H1 (cell line): ENCODE results near the gene ADAMTS20. TPM values are rescaled to one million over a fixed set of nuclear protein-coding genes. Genes with fewer than 3 reads are reported as not detected.

Experiments used
- CTCF ChIA-PET: fragments of 300-600 bp; sonication (Branson Sonifier 250); formaldehyde crosslinking; loops from one replicate; lab custom pipeline; 2021; ENCODE audit not compliant: partially characterized antibody; lab: Charles Lee
- POLR2A ChIA-PET: fragments of 300-600 bp; sonication (Branson Sonifier 250); formaldehyde crosslinking; loops from one replicate; lab custom pipeline; 2021; ENCODE audit warnings: inconsistent platforms; ENCODE audit not compliant: partially characterized antibody; lab: Charles Lee
- DNase-seq, 2 experiments: peaks; one replicate each; pipeline versions ENCODE4 v3.0.0 to v3.0.0-alpha.2; 2010 to 2022; ENCODE audit warnings: low spot score in 2 of 2, low read depth in 1 of 2, mixed read lengths in 1 of 2
- FAIRE-seq: peaks from 2 replicates; lab custom pipeline; 2011; peaks lifted over from hg19 to GRCh38; lab: Jason Lieb, UNC
- H2AFZ ChIP-seq: 2 replicates; pipeline ENCODE4 v1.8.1; 2012; ENCODE audit warnings: low read length, inconsistent platforms
- H2AK5ac ChIP-seq: 2 replicates; pipeline ENCODE4 v1.6.1; 2013; ENCODE audit warnings: low read depth, low read length
- H2BK120ac ChIP-seq: replicated peaks from 2 replicates; pipeline ENCODE3; 2013; ENCODE audit warnings: low read depth, low read length, inconsistent platforms
- H2BK12ac ChIP-seq: 2 replicates; pipeline ENCODE4 v1.6.1; 2013; ENCODE audit warnings: low read depth, low read length
- H2BK15ac ChIP-seq: 2 replicates; pipeline ENCODE4 v1.6.1; 2013; ENCODE audit warnings: low read length
- H2BK20ac ChIP-seq: 2 replicates; pipeline ENCODE4 v1.6.1; 2013; ENCODE audit warnings: low read length
- H2BK5ac ChIP-seq: 2 replicates; pipeline ENCODE4 v1.6.1; 2013; ENCODE audit warnings: low read depth, low read length
- H3K14ac ChIP-seq: 2 replicates; pipeline ENCODE4 v1.6.1; 2013; ENCODE audit warnings: inconsistent platforms; ENCODE audit not compliant: insufficient read length
- H3K18ac ChIP-seq: 2 replicates; pipeline ENCODE4 v1.6.1; 2013; ENCODE audit warnings: low read length; ENCODE audit errors: extremely low read depth
- H3K23ac ChIP-seq: 2 replicates; pipeline ENCODE4 v1.6.1; 2013; ENCODE audit warnings: inconsistent platforms; ENCODE audit not compliant: insufficient read length
- H3K23me2 ChIP-seq: 2 replicates; pipeline ENCODE4 v1.6.1; 2013; ENCODE audit warnings: low read depth, low read length
- H3K27ac ChIP-seq: 2 replicates; pipeline ENCODE4 v1.6.1; 2011; ENCODE audit warnings: low read depth, low read length, inconsistent platforms
- H3K27me3 ChIP-seq, 4 experiments: replicated peaks in 1 of 4; 1 replicate in 1 of 4; 2 replicates in 3 of 4; pipeline versions ENCODE4 v1.6.1 to v1.8.1; 2011 to 2013; ENCODE audit warnings: low read length in 3 of 4, mild to moderate bottlenecking in 3 of 4, inconsistent platforms in 2 of 4, mixed read lengths in 2 of 4, moderate library complexity in 1 of 4; ENCODE audit not compliant: control insufficient read depth in 3 of 4, insufficient read depth in 3 of 4; ENCODE audit errors: extremely low read depth in 1 of 4
- H3K36me3 ChIP-seq, 4 experiments: 2 replicates each; pipeline versions ENCODE4 v1.6.1 to v1.8.1; 2011 to 2013; ENCODE audit warnings: mild to moderate bottlenecking in 4 of 4, low read length in 3 of 4, moderate library complexity in 2 of 4, control low read depth in 1 of 4, inconsistent platforms in 1 of 4; ENCODE audit not compliant: insufficient read depth in 4 of 4, control insufficient read depth in 2 of 4
- H3K4ac ChIP-seq: replicated peaks from 2 replicates; pipeline ENCODE3; 2013; ENCODE audit warnings: low read length, low read depth, mixed read lengths, inconsistent platforms; ENCODE audit not compliant: insufficient read length
- H3K4me1 ChIP-seq, 4 experiments: replicated peaks in 1 of 4; 1 replicate in 1 of 4; 2 replicates in 3 of 4; pipeline versions ENCODE4 v1.6.1 to v1.8.1; 2011 to 2013; ENCODE audit warnings: low read length in 3 of 4, inconsistent platforms in 2 of 4, mixed read lengths in 1 of 4; ENCODE audit not compliant: insufficient read depth in 4 of 4, control insufficient read depth in 3 of 4
- H3K4me2 ChIP-seq, 2 experiments: 2 replicates each; pipeline versions ENCODE4 v1.6.1 to v1.8.1; 2011 to 2013; ENCODE audit warnings: low read depth in 2 of 2, low read length in 2 of 2, control low read depth in 1 of 2, inconsistent platforms in 1 of 2, mild to moderate bottlenecking in 1 of 2; ENCODE audit not compliant: insufficient read depth in 1 of 2
- H3K4me3 ChIP-seq, 4 experiments: fragments of 200-600, 300-600 bp in 1 of 4; sonication (generic), shearing (Covaris generic), sonication (Bioruptor Twin) in 1 of 4; 2 replicates each; pipeline versions ENCODE4 v1.5.1 to v1.8.1; 2011 to 2016; ENCODE audit warnings: low read length in 4 of 4, low read depth in 3 of 4, control low read depth in 2 of 4, inconsistent platforms in 2 of 4, mild to moderate bottlenecking in 2 of 4, mixed read lengths in 1 of 4, moderate library complexity in 1 of 4; ENCODE audit not compliant: insufficient read depth in 2 of 4; ENCODE audit errors: extremely low read depth in 1 of 4
- H3K56ac ChIP-seq: replicated peaks from 2 replicates; pipeline ENCODE3; 2013; ENCODE audit warnings: low read depth, mild to moderate bottlenecking, mixed read lengths, low read length, inconsistent platforms; ENCODE audit not compliant: insufficient read length
- H3K79me1 ChIP-seq: 2 replicates; pipeline ENCODE4 v1.6.1; 2013; ENCODE audit warnings: low read depth, low read length, control low read depth
- H3K79me2 ChIP-seq, 2 experiments: 2 replicates each; pipeline versions ENCODE4 v1.6.1 to v1.8.1; 2012 to 2013; ENCODE audit warnings: low read length in 2 of 2, mild to moderate bottlenecking in 2 of 2, inconsistent platforms in 1 of 2; ENCODE audit not compliant: insufficient read depth in 2 of 2, control insufficient read depth in 1 of 2
- H3K9ac ChIP-seq, 4 experiments: replicated peaks in 1 of 4; 1 replicate in 1 of 4; 2 replicates in 3 of 4; pipeline versions ENCODE4 v1.6.1 to v1.8.1; 2011 to 2013; ENCODE audit warnings: low read depth in 3 of 4, low read length in 3 of 4, control low read depth in 2 of 4, mild to moderate bottlenecking in 2 of 4, moderate library complexity in 2 of 4, inconsistent platforms in 1 of 4; ENCODE audit errors: extremely low read depth in 1 of 4
- H3K9me3 ChIP-seq, 2 experiments: 2 replicates each; pipeline versions ENCODE4 v1.6.1 to v1.8.1; 2012 to 2013; ENCODE audit warnings: mild to moderate bottlenecking in 2 of 2, moderate library complexity in 2 of 2, control low read depth in 1 of 2, inconsistent platforms in 1 of 2, low read depth in 1 of 2, low read length in 1 of 2, mixed read lengths in 1 of 2; ENCODE audit not compliant: insufficient read depth in 2 of 2
- H4K20me1 ChIP-seq, 2 experiments: replicated peaks in 1 of 2; 2 replicates each; pipeline versions ENCODE3 to v1.8.1; 2011 to 2013; ENCODE audit warnings: inconsistent platforms in 2 of 2, low read length in 2 of 2, mild to moderate bottlenecking in 1 of 2; ENCODE audit not compliant: insufficient read depth in 2 of 2, control insufficient read depth in 1 of 2
- H4K5ac ChIP-seq: 2 replicates; pipeline ENCODE4 v1.6.1; 2013; ENCODE audit warnings: low read length, low read depth, mixed read lengths, inconsistent platforms; ENCODE audit not compliant: insufficient read length
- H4K8ac ChIP-seq: 2 replicates; pipeline ENCODE4 v1.8.0; 2013; ENCODE audit warnings: mild to moderate bottlenecking, moderate library complexity, low read length, inconsistent platforms; ENCODE audit not compliant: insufficient read depth; ENCODE audit errors: extremely low read depth
- H4K91ac ChIP-seq: replicated peaks from 2 replicates; pipeline ENCODE3; 2013; ENCODE audit warnings: low read length, mixed read lengths, inconsistent platforms; ENCODE audit not compliant: insufficient read length
- E2F6 ChIP-seq: IDR thresholded peaks from 2 replicates; pipeline ENCODE4 v1.6.1; 2012; ENCODE audit warnings: inconsistent platforms
- EP300 ChIP-seq, 2 experiments: IDR thresholded peaks; 1 replicate in 1 of 2; 2 replicates in 1 of 2; pipeline ENCODE4 v1.6.1; 2011 to 2012; ENCODE audit warnings: low read depth in 2 of 2, low read length in 2 of 2, mild to moderate bottlenecking in 2 of 2, borderline replicate concordance in 1 of 2, inconsistent platforms in 1 of 2, moderate library complexity in 1 of 2
- GABPA ChIP-seq: IDR thresholded peaks from 2 replicates; pipeline ENCODE4 v1.6.1; 2011; ENCODE audit warnings: mild to moderate bottlenecking, low read length, moderate library complexity, borderline replicate concordance; ENCODE audit not compliant: insufficient read depth
- GTF2F1 ChIP-seq: IDR thresholded peaks from 2 replicates; pipeline ENCODE4 v1.6.1; 2012; ENCODE audit warnings: low read depth, low read length, improper control_type of control experiment, borderline replicate concordance
- JUN ChIP-seq: IDR thresholded peaks from 2 replicates; pipeline ENCODE4 v1.6.1; 2011; ENCODE audit warnings: low read depth, mild to moderate bottlenecking, improper control_type of control experiment, low read length
- KDM1A ChIP-seq: fragments of 200-600, 300-600 bp; sonication (generic); IDR thresholded peaks from 2 replicates; pipeline ENCODE4 v1.7.1; 2016; ENCODE audit warnings: mild to moderate bottlenecking, low read length, borderline replicate concordance
- KDM5A ChIP-seq: fragments of 200-600 bp; IDR thresholded peaks from 2 replicates; pipeline ENCODE4 v1.7.1; 2012; ENCODE audit warnings: mild to moderate bottlenecking, low read length, inconsistent platforms, mixed read lengths
- RBBP5 ChIP-seq: IDR thresholded peaks from 2 replicates; pipeline ENCODE4 v1.7.1; 2012; ENCODE audit warnings: low read depth, mild to moderate bottlenecking, inconsistent platforms, low read length, moderate library complexity, borderline replicate concordance
- RNF2 ChIP-seq: fragments of 200-900, 300-1000 bp; sonication (generic); IDR thresholded peaks from 2 replicates; pipeline ENCODE4 v1.7.1; 2016; ENCODE audit warnings: borderline replicate concordance, low read depth, mild to moderate bottlenecking, antibody characterized with exemption, low read length; ENCODE audit not compliant: poor library complexity, severe bottlenecking; ENCODE audit errors: missing control alignments
- WGBS, 2 experiments: shearing (Covaris generic) in 1 of 2; methylation state at CpG; one replicate each; pipeline versions ENCODE4 v1.1.6 to v1.1.7; 2013 to 2015; ENCODE audit warnings: low lambda C conversion rate in 2 of 2, mixed read lengths in 2 of 2, inconsistent platforms in 1 of 2, low coverage in 1 of 2, missing lambda C conversion rate in 1 of 2; ENCODE audit not compliant: insufficient replicate concordance in 2 of 2, insufficient coverage in 1 of 2, insufficient read length in 1 of 2; ENCODE audit errors: extremely low coverage in 1 of 2, missing lambda C conversion rate in 1 of 2; 5-methylcytosine and 5-hydroxymethylcytosine counted together
- polyA plus RNA-seq, 7 experiments: library from polyadenylated mRNA; depleted of rRNA in 3 of 7; stranded (reverse) in 5 of 7; unstranded in 2 of 7; fragments of >200 nt in 5 of 7; fragments of 200-250 nt in 2 of 7; gene quantifications; 1 replicate in 5 of 7; 2 replicates in 1 of 7; 4 replicates in 1 of 7; pipeline versions ENCODE4 v1.2.1 to v1.2.3, GENCODE V29; 2011 to 2013; ENCODE audit warnings: missing spikeins in 2 of 7, mixed read lengths in 2 of 7
- total RNA-seq: library from RNA; stranded (reverse); fragmentation: NEBNext Ultra II Directional; extraction: Animal tissue kit (Norgen Biotek cat#: 25700); gene quantifications from 2 replicates; pipeline ENCODE4 v1.2.1, GENCODE V29; 2021

The ADAMTS20 gene
- total and polyA plus RNA-seq, 2 of the 8 experiments (the other 6 are each of a cell fraction or from before 2014, with no cell fraction given): 2.9 to 5.1 TPM

- Histone ChIP-seq H3K79me1 (no peaks in the 10 kb centered on the region), H3K36me3 (no peaks in the 10 kb centered on the region), H3K18ac (no peak overlapping the region), H3K4ac (no peak overlapping the region), H3K9me3 (peaks cover 0 to under 1% of the 10 kb centered on the region in 2 experiments; a peak in 1 of 4 replicates), H2BK120ac (no peak overlapping the region), H2BK20ac (no peak overlapping the region), H3K56ac (no peak overlapping the region), H4K8ac (no peak overlapping the region), H3K27ac (no peak overlapping the region), H3K9ac (no peak overlapping the region), H2BK5ac (no peak overlapping the region), H2AK5ac (no peak overlapping the region), H3K4me3 (no peak overlapping the region), H4K20me1 (no peaks in the 10 kb centered on the region), H3K14ac (no peak overlapping the region), H3K27me3 (no peaks in the 10 kb centered on the region), H4K91ac (no peak overlapping the region), H3K23ac (no peak overlapping the region), H3K4me1 (no peaks in the 10 kb centered on the region), H4K5ac (no peak overlapping the region), H2BK12ac (no peak overlapping the region), H2AFZ (no peak overlapping the region), H2BK15ac (no peak overlapping the region), H3K4me2 (no peak overlapping the region), H3K79me2 (no peaks in the 10 kb centered on the region), H3K23me2 (no peaks in the 10 kb centered on the region)
- CTCF ChIA-PET: no interaction called here
- 77% methylated on average over 2 of the region's 2 CpGs; no CpG with 5 or more reads in 1 of the 2 experiments for WGBS, 2 experiments
- TF ChIP-seq GABPA (no peak), E2F6 (no peak), EP300 (IDR thresholded peaks at IDR 0.05; ENCODE audit: borderline replicate concordance in 1 of 2, low read depth in 2 of 2, low read length in 2 of 2) (no peak), GTF2F1 (no peak), JUN (no peak), RNF2 (no peak), KDM1A (no peak), KDM5A (no peak), RBBP5 (no peak)
- FAIRE-seq: no peak
- POLR2A ChIA-PET: no interaction called here
- DNase-seq: no peak
Measured at GRCh38 chr12:43392116-43392515, 159.9 kb downstream of the ADAMTS20 start.
